Caco-2 (cell line): Measurements from ENCODE around the gene PATL2. TPM values are rescaled to one million over a fixed set of nuclear protein-coding genes. Genes with fewer than 3 reads are reported as not detected.

Experiments used
- BruUV-seq: library from RNA; stranded (reverse); fragments of 400-500 nt; replicated peaks from 2 replicates; lab custom pipeline; 2021; lab: Mats Ljungman, UMichigan
- CTCF ChIA-PET: fragments of 300-600 bp; sonication (Branson Sonifier 250); formaldehyde crosslinking; loops from one replicate; lab custom pipeline; 2022; ENCODE audit warnings: antibody characterized with exemption; lab: Charles Lee
- POLR2A ChIA-PET: fragments of 300-600 bp; sonication (Branson Sonifier 250); formaldehyde crosslinking; loops from one replicate; lab custom pipeline; 2022; ENCODE audit warnings: antibody characterized with exemption; lab: Charles Lee
- DNase-seq, 2 experiments: peaks; one replicate each; pipeline versions ENCODE4 v3.0.0 to v3.0.0-alpha.2; 2020 to 2022
- H3K27me3 ChIP-seq: replicated peaks from 2 replicates; pipeline ENCODE4 v1.6.0; 2011; ENCODE audit warnings: low read length; ENCODE audit not compliant: control insufficient read depth, insufficient read depth
- H3K36me3 ChIP-seq: 2 replicates; pipeline ENCODE4 v1.5.1; 2011; ENCODE audit warnings: low read length; ENCODE audit not compliant: control insufficient read depth, insufficient read depth
- H3K4me1 ChIP-seq: fragments of 250-450 bp; sonication (Bioruptor Pico); 2 replicates; pipeline ENCODE4 v1.5.1; 2020; ENCODE audit warnings: mild to moderate bottlenecking
- H3K4me3 ChIP-seq: 2 replicates; pipeline ENCODE4 v1.5.1; 2011; ENCODE audit warnings: low read depth, mild to moderate bottlenecking, control low read depth, low read length
- H3K9me3 ChIP-seq: fragments of 250-450 bp; sonication (Bioruptor Pico); 2 replicates; pipeline ENCODE4 v1.5.1; 2020; ENCODE audit warnings: mild to moderate bottlenecking, moderate library complexity
- H3K27ac Mint-ChIP-seq: one replicate; pipeline ENCODE4 v1.8.0; 2022; ENCODE audit warnings: mixed read lengths; ENCODE audit not compliant: unreplicated experiment
- H3K27me3 Mint-ChIP-seq: one replicate; pipeline ENCODE4 v1.8.0; 2022; ENCODE audit warnings: mixed read lengths; ENCODE audit not compliant: insufficient read depth, unreplicated experiment
- H3K36me3 Mint-ChIP-seq: one replicate; pipeline ENCODE4 v1.8.0; 2022; ENCODE audit warnings: mild to moderate bottlenecking, mixed read lengths; ENCODE audit not compliant: insufficient read depth, unreplicated experiment
- H3K4me1 Mint-ChIP-seq: one replicate; pipeline ENCODE4 v1.8.0; 2022; ENCODE audit warnings: low read depth, mixed read lengths; ENCODE audit not compliant: unreplicated experiment
- H3K4me3 Mint-ChIP-seq: one replicate; pipeline ENCODE4 v1.8.0; 2022; ENCODE audit warnings: mild to moderate bottlenecking, moderate library complexity, mixed read lengths; ENCODE audit not compliant: unreplicated experiment
- H3K9me3 Mint-ChIP-seq: one replicate; pipeline ENCODE4 v1.8.0; 2022; ENCODE audit warnings: mixed read lengths; ENCODE audit not compliant: unreplicated experiment
- CTCF ChIP-seq, 2 experiments: fragments of 200-600 bp in 1 of 2; IDR thresholded peaks; 1 replicate in 1 of 2; 2 replicates in 1 of 2; pipeline versions ENCODE4 v1.5.1 to v1.8.0; 2011 to 2022; ENCODE audit warnings: antibody characterized with exemption in 1 of 2, control low read depth in 1 of 2, inconsistent platforms in 1 of 2, low read depth in 1 of 2, low read length in 1 of 2, mild to moderate bottlenecking in 1 of 2, moderate library complexity in 1 of 2; ENCODE audit not compliant: insufficient read depth in 1 of 2, severe bottlenecking in 1 of 2, unreplicated experiment in 1 of 2
- intact Hi-C: fragments of 100-400 bp; cut with micrococcal nuclease; formaldehyde crosslinking; loops from one replicate; pipeline ENCODE4 v1.10.0; 2022; ENCODE audit not compliant: unreplicated experiment
- total RNA-seq: library from RNA; stranded (reverse); gene quantifications from 2 replicates; pipeline ENCODE4 v1.2.3, GENCODE V29; 2022

Gene PATL2
- total RNA-seq, 1 experiment from 2014 or later, result 0.32 TPM

- no peaks in the 10 kb centered on the region for H3K36me3 ChIP-seq
- intact Hi-C loops, result no loop called here
- no peak overlapping the region for H3K4me3 Mint-ChIP-seq
- CTCF ChIA-PET, result no interaction called here
- BruUV-seq, result no TSS peak
- H3K4me3 ChIP-seq, result no peak overlapping the region
- no peak for TF ChIP-seq CTCF (IDR thresholded peaks at IDR 0.05; ENCODE audit: insufficient read depth in 1 of 2, low read depth in 1 of 2, low read length in 1 of 2, severe bottlenecking in 1 of 2, unreplicated experiment in 1 of 2)
- H3K27me3 ChIP-seq, result no peaks in the 10 kb centered on the region
- H3K9me3 Mint-ChIP-seq, result peaks cover 20% of the 10 kb centered on the region
- H3K4me1 Mint-ChIP-seq, result no peaks in the 10 kb centered on the region
- H3K27me3 Mint-ChIP-seq, result peaks cover 11% of the 10 kb centered on the region
- no peaks in the 10 kb centered on the region for H3K36me3 Mint-ChIP-seq
- no peak for DNase-seq
- POLR2A ChIA-PET, result no interaction called here
- H3K4me1 ChIP-seq, result no peaks in the 10 kb centered on the region
- H3K9me3 ChIP-seq, result peaks cover 3% of the 10 kb centered on the region; the same call in 1 of the 2 replicates
- no peak overlapping the region for H3K27ac Mint-ChIP-seq
These were observed 12.5 kb downstream of the PATL2 start for GRCh38 chr15:44698641-44699040.

GRCh38 chr15:44697014-44697413, 14.1 kb downstream of the PATL2 start:
- DNase-seq, result no peak
- Mint-ChIP-seq H3K36me3 (no peaks in the 10 kb centered on the region), H3K9me3 (peaks cover 4% of the 10 kb centered on the region), H3K27ac (no peak overlapping the region), H3K4me1 (no peaks in the 10 kb centered on the region), H3K4me3 (no peak overlapping the region), H3K27me3 (peaks cover 4% of the 10 kb centered on the region)
- H3K4me3 ChIP-seq, result no peak overlapping the region
- TF ChIP-seq CTCF (IDR thresholded peaks at IDR 0.05; ENCODE audit: insufficient read depth in 1 of 2, low read depth in 1 of 2, low read length in 1 of 2, severe bottlenecking in 1 of 2, unreplicated experiment in 1 of 2), result no peak
- no peaks in the 10 kb centered on the region for H3K36me3 ChIP-seq
- intact Hi-C loops, result no loop called here
- POLR2A ChIA-PET, result no interaction called here
- peaks cover under 1% of the 10 kb centered on the region; the same call in 1 of the 2 replicates for H3K9me3 ChIP-seq
- no TSS peak for BruUV-seq
- H3K27me3 ChIP-seq, result no peaks in the 10 kb centered on the region
- no peaks in the 10 kb centered on the region for H3K4me1 ChIP-seq
- CTCF ChIA-PET, result no interaction called here

- BruUV-seq, result no TSS peak
- no peak overlapping the region for H3K27ac Mint-ChIP-seq
- H3K27me3 ChIP-seq, result no peaks in the 10 kb centered on the region
- H3K4me3 Mint-ChIP-seq, result no peak overlapping the region
- H3K36me3 Mint-ChIP-seq, result no peaks in the 10 kb centered on the region
- H3K36me3 ChIP-seq, result no peaks in the 10 kb centered on the region
- H3K9me3 Mint-ChIP-seq, result no peaks in the 10 kb centered on the region
- intact Hi-C loops, result no loop called here
- no peaks in the 10 kb centered on the region for H3K4me1 ChIP-seq
- no peak for DNase-seq
- ChIA-PET POLR2A (interaction anchor here (0.7 kb wide), 1 partner anchor 105 kb away, joined by 7 read pairs; no protein-coding TSS in a partner anchor), CTCF (no interaction called here)
- no peak for TF ChIP-seq CTCF (IDR thresholded peaks at IDR 0.05; ENCODE audit: insufficient read depth in 1 of 2, low read depth in 1 of 2, low read length in 1 of 2, severe bottlenecking in 1 of 2, unreplicated experiment in 1 of 2)
- H3K27me3 Mint-ChIP-seq, result peaks cover 3% of the 10 kb centered on the region
- H3K9me3 ChIP-seq, result no peaks in the 10 kb centered on the region; the same call in 1 of the 2 replicates
- H3K4me1 Mint-ChIP-seq, result no peaks in the 10 kb centered on the region
- no peak overlapping the region for H3K4me3 ChIP-seq
These were observed 15.8 kb downstream of the PATL2 start for GRCh38 chr15:44695294-44695693.
